ENCODE measurements around the gene UBALD2. TPM values are rescaled to one million over a fixed set of nuclear protein-coding genes. Genes with fewer than 3 reads are reported as not detected.
"Not testable (repeated sequence)": the region's sequence is repeated elsewhere in the genome, so short reads cannot be mapped to it uniquely, and the experiment has no call there.

The UBALD2 gene
- total and polyA plus RNA-seq, 2 of the 4 experiments (the other 2 are of a cell fraction), result 0.90 to 12.1 TPM

GRCh38 chr17:76256430-76257050 is 8.6 kb upstream of the UBALD2 start:
- H3K79me1 ChIP-seq (ENCODE audit: low read depth in 1 of 2, low read length in 2 of 2); H2BK20ac ChIP-seq (ENCODE audit: low read depth, low read length); H3K27ac ChIP-seq (ENCODE audit: insufficient read depth, low read length); H3K18ac ChIP-seq (ENCODE audit: low read depth, low read length); H2BK5ac ChIP-seq (ENCODE audit: low read depth, low read length, poor library complexity, severe bottlenecking); H2BK120ac ChIP-seq (ENCODE audit: low read depth, low read length); H3K9ac ChIP-seq (ENCODE audit: low read depth, low read length); in situ Hi-C loops (cut with MboI; ENCODE audit: low sequenced_read_pairs); intact Hi-C loops (cut with micrococcal nuclease); BruUV-seq (replicated peaks); H3K9me3 ChIP-seq (ENCODE audit: control insufficient read depth, insufficient read depth, low read length); H4K20me1 ChIP-seq (ENCODE audit: insufficient read depth, low read length); H3K27me3 ChIP-seq (ENCODE audit: control insufficient read depth, insufficient read depth, low read length); H3K23ac ChIP-seq (ENCODE audit: low read depth, low read length); H3K56ac ChIP-seq (ENCODE audit: extremely low read depth, insufficient read depth, low read length); H4K5ac ChIP-seq (ENCODE audit: low read depth, low read length); H3K14ac ChIP-seq (replicated peaks; ENCODE audit: low read depth, low read length); H2AK9ac ChIP-seq (replicated peaks; ENCODE audit: low read depth, low read length, poor library complexity); DNase-seq; H2BK15ac ChIP-seq (ENCODE audit: low read depth, low read length); H4K8ac ChIP-seq (ENCODE audit: low read depth in 2 of 2, low read length in 2 of 2); dilution Hi-C loops (cut with HindIII; ENCODE audit: low sequenced_read_pairs, unreplicated experiment); CTCF ChIA-PET; H3K4ac ChIP-seq (ENCODE audit: low read depth, low read length); H2AK5ac ChIP-seq (ENCODE audit: low read depth, low read length); POLR2A ChIA-PET (ENCODE audit: unreplicated experiment); H3K4me3 ChIP-seq (ENCODE audit: insufficient read depth, low read depth, low read length); H4K91ac ChIP-seq (ENCODE audit: insufficient read depth, low read depth, low read length); ATAC-seq (ENCODE audit: low read depth); H3K4me2 ChIP-seq (ENCODE audit: low read depth, low read length); H2AFZ ChIP-seq (replicated peaks; ENCODE audit: low read length, poor library complexity); H3K36me3 ChIP-seq (ENCODE audit: control insufficient read depth, insufficient read depth, low read length): not testable (repeated sequence)
- 94% methylated on average over 11 of the region's 19 CpGs; no CpG with 5 or more reads in 1 of the 2 experiments for WGBS, 2 experiments (ENCODE audit: extremely low coverage in 2 of 2, insufficient read length in 1 of 2)
- peaks cover 14% of the 10 kb centered on the region for H3K9me1 ChIP-seq (ENCODE audit: insufficient read depth, low read length)
- H3K4me1 ChIP-seq (ENCODE audit: control insufficient read depth, insufficient read depth, low read length), result peaks cover 12% of the 10 kb centered on the region

All from IMR-90 (cell line).